Activated T-helper 1 cell treated with anti-CD3 and anti-CD28 coated beads, Interleukin-12 subunit alpha, Interleukin-12 subunit beta, Interleukin-2, Interleukin-4 antibody, amounts not matched to agents 30 ng/mL and 10 ng/mL and 1 ng/mL, durations not matched to agents 14 hours and 24 hours and 36 hours (primary cell): ENCODE measurements around the gene BICC1. TPM values are rescaled to one million over a fixed set of nuclear protein-coding genes. Genes with fewer than 3 reads are reported as not detected.

Experiments
- DNase-seq: peaks from one replicate; pipeline ENCODE4 v3.0.0; 2021; ENCODE audit warnings: low spot score
- H3K27ac Mint-ChIP-seq: one replicate; pipeline ENCODE4 v1.8.0; 2021; ENCODE audit warnings: mild to moderate bottlenecking, mixed read lengths
- H3K27me3 Mint-ChIP-seq: one replicate; pipeline ENCODE4 v1.8.0; 2022; ENCODE audit warnings: mild to moderate bottlenecking, moderate library complexity, mixed read lengths; ENCODE audit not compliant: insufficient read depth
- H3K36me3 Mint-ChIP-seq: one replicate; pipeline ENCODE4 v1.8.0; 2021; ENCODE audit warnings: low read depth, mixed read lengths
- H3K4me1 Mint-ChIP-seq: one replicate; pipeline ENCODE4 v1.8.0; 2021; ENCODE audit warnings: low read depth, mixed read lengths
- H3K4me3 Mint-ChIP-seq: one replicate; pipeline ENCODE4 v1.8.0; 2021; ENCODE audit warnings: mild to moderate bottlenecking, moderate library complexity, mixed read lengths
- H3K9me3 Mint-ChIP-seq: one replicate; pipeline ENCODE4 v1.8.0; 2021; ENCODE audit warnings: mixed read lengths
- intact Hi-C: fragments of 100-400 bp; cut with micrococcal nuclease; formaldehyde crosslinking; loops from one replicate; pipeline ENCODE4 v1.15.1; 2024
- total RNA-seq: library from RNA; stranded (reverse); gene quantifications from 2 replicates; pipeline ENCODE4 v1.2.3, GENCODE V29; 2022

Gene BICC1
- total RNA-seq, 1 donor from 2014 or later: 0.03 TPM

- no peaks in the 10 kb centered on the region for H3K36me3 Mint-ChIP-seq
- H3K9me3 Mint-ChIP-seq: no peaks in the 10 kb centered on the region
- H3K27ac Mint-ChIP-seq: no peak overlapping the region
- intact Hi-C loops: no loop called here
- no peaks in the 10 kb centered on the region for H3K27me3 Mint-ChIP-seq
- no peaks in the 10 kb centered on the region for H3K4me1 Mint-ChIP-seq
- no peak for DNase-seq
- H3K4me3 Mint-ChIP-seq: no peak overlapping the region
Observed at GRCh38 chr10:58747687-58748086, 235.0 kb downstream of the BICC1 start.

DNA sequence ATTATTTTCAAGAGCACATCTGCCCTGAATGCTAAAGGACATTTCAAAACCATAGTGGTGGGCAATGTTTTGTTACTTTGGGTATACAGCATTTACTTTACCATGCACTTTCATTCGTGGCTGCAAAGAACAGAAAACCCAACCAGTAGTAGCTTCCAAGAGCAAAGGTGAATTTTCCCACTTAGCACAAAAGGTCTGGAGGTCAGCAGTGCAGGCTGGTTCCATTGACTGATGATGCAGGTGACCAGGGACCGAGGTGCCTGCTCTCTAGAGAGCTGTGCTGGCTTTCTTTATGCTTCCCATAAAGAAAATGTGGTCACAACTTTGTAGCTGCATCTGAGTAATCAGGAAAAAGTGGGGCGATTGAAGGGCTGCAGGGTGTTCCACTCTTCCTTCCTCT, 240.0 kb downstream of the BICC1 start:
- no peak for DNase-seq
- Mint-ChIP-seq H3K27me3 (no peaks in the 10 kb centered on the region), H3K4me3 (no peak overlapping the region), H3K4me1 (no peaks in the 10 kb centered on the region), H3K27ac (no peak overlapping the region), H3K9me3 (no peaks in the 10 kb centered on the region), H3K36me3 (no peaks in the 10 kb centered on the region)
- intact Hi-C loops: no loop called here

- intact Hi-C loops: no loop called here
- H3K27ac Mint-ChIP-seq: no peak overlapping the region
- H3K4me3 Mint-ChIP-seq: no peak overlapping the region
- no peaks in the 10 kb centered on the region for H3K36me3 Mint-ChIP-seq
- H3K9me3 Mint-ChIP-seq: no peaks in the 10 kb centered on the region
- H3K4me1 Mint-ChIP-seq: no peaks in the 10 kb centered on the region
- DNase-seq: no peak
- no peaks in the 10 kb centered on the region for H3K27me3 Mint-ChIP-seq
Observed at GRCh38 chr10:58753425-58753824, 240.8 kb downstream of the BICC1 start.

GRCh38 chr10:58754469-58755339, 242.0 kb downstream of the BICC1 start:
- Mint-ChIP-seq H3K4me1 (no peaks in the 10 kb centered on the region), H3K27me3 (no peaks in the 10 kb centered on the region), H3K36me3 (no peaks in the 10 kb centered on the region), H3K27ac (no peak overlapping the region), H3K9me3 (no peaks in the 10 kb centered on the region), H3K4me3 (no peak overlapping the region)
- no peak for DNase-seq
- intact Hi-C loops: no loop called here

- no peaks in the 10 kb centered on the region for H3K36me3 Mint-ChIP-seq
- intact Hi-C loops: no loop called here
- H3K27me3 Mint-ChIP-seq: no peaks in the 10 kb centered on the region
- H3K27ac Mint-ChIP-seq: no peak overlapping the region
- H3K4me3 Mint-ChIP-seq: no peak overlapping the region
- no peak for DNase-seq
- H3K4me1 Mint-ChIP-seq: no peaks in the 10 kb centered on the region
- no peaks in the 10 kb centered on the region for H3K9me3 Mint-ChIP-seq
Observed at GRCh38 chr10:58755340-58755610, 242.6 kb downstream of the BICC1 start.

GRCh38 chr10:58755677-58756076, 243.0 kb downstream of the BICC1 start:
- Mint-ChIP-seq H3K9me3 (no peaks in the 10 kb centered on the region), H3K36me3 (no peaks in the 10 kb centered on the region), H3K4me3 (no peak overlapping the region), H3K27ac (no peak overlapping the region), H3K4me1 (no peaks in the 10 kb centered on the region), H3K27me3 (no peaks in the 10 kb centered on the region)
- DNase-seq: no peak
- intact Hi-C loops: no loop called here

DNA sequence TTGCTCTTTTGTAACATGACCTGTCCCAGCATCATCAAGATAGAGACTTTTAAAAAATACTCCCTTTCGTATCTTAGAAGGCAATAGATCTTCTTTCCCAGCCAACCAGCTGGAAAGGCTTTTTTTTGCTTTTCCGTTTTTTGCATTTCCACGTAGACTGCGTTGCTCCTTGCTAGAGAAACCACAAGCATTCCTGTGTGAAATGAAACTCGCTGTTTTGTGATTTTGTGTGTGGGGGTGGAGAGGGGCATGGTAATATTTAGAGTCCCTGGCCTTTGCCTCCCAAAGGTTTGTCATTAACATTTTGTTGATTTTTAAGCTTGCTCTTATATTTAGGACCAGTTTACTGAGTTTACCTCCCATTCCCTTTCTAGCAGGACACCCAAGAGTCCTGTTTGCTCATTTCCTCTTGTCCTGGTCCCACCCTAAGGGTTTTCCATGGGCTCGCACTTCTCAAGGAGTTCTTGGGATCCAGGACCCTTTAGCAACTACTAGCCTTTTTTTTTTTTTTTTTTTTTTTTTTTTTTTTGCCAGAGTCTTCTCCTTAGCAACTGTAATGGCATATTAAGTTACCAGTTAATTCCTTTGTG, 243.6 kb downstream of the BICC1 start:
- Mint-ChIP-seq H3K4me3 (no peak overlapping the region), H3K36me3 (no peaks in the 10 kb centered on the region), H3K27me3 (no peaks in the 10 kb centered on the region), H3K27ac (no peak overlapping the region), H3K4me1 (no peaks in the 10 kb centered on the region), H3K9me3 (no peaks in the 10 kb centered on the region)
- intact Hi-C loops: no loop called here
- no peak for DNase-seq

GRCh38 chr10:58757352-58758065, 244.8 kb downstream of the BICC1 start:
- H3K27me3 Mint-ChIP-seq: no peaks in the 10 kb centered on the region
- H3K27ac Mint-ChIP-seq: no peak overlapping the region
- no peak for DNase-seq
- intact Hi-C loops: no loop called here
- H3K4me3 Mint-ChIP-seq: no peak overlapping the region
- no peaks in the 10 kb centered on the region for H3K36me3 Mint-ChIP-seq
- H3K4me1 Mint-ChIP-seq: no peaks in the 10 kb centered on the region
- no peaks in the 10 kb centered on the region for H3K9me3 Mint-ChIP-seq

- Mint-ChIP-seq H3K27me3 (no peaks in the 10 kb centered on the region), H3K9me3 (no peaks in the 10 kb centered on the region), H3K27ac (no peak overlapping the region), H3K4me3 (no peak overlapping the region), H3K36me3 (no peaks in the 10 kb centered on the region), H3K4me1 (no peaks in the 10 kb centered on the region)
- intact Hi-C loops: no loop called here
- no peak for DNase-seq
Observed at GRCh38 chr10:58758321-58758720, 245.6 kb downstream of the BICC1 start.

GRCh38 chr10:58764087-58764747, 251.5 kb downstream of the BICC1 start:
- no peaks in the 10 kb centered on the region for H3K27me3 Mint-ChIP-seq
- H3K4me3 Mint-ChIP-seq: no peak overlapping the region
- DNase-seq: no peak
- H3K36me3 Mint-ChIP-seq: no peaks in the 10 kb centered on the region
- H3K9me3 Mint-ChIP-seq: no peaks in the 10 kb centered on the region
- no peak overlapping the region for H3K27ac Mint-ChIP-seq
- intact Hi-C loops: loop anchor here (5.0 kb wide), 1 partner anchor 483 kb away; no protein-coding TSS in a partner anchor
- no peaks in the 10 kb centered on the region for H3K4me1 Mint-ChIP-seq

GRCh38 chr10:58765910-58766309, 253.2 kb downstream of the BICC1 start:
- no peak overlapping the region for H3K4me3 Mint-ChIP-seq
- no peaks in the 10 kb centered on the region for H3K36me3 Mint-ChIP-seq
- no peak for DNase-seq
- no peaks in the 10 kb centered on the region for H3K4me1 Mint-ChIP-seq
- H3K9me3 Mint-ChIP-seq: no peaks in the 10 kb centered on the region
- H3K27ac Mint-ChIP-seq: no peak overlapping the region
- intact Hi-C loops: no loop called here
- H3K27me3 Mint-ChIP-seq: no peaks in the 10 kb centered on the region

GRCh38 chr10:58767652-58768051, 255.0 kb downstream of the BICC1 start:
- intact Hi-C loops: no loop called here
- Mint-ChIP-seq H3K36me3 (no peaks in the 10 kb centered on the region), H3K27ac (no peak overlapping the region), H3K9me3 (no peaks in the 10 kb centered on the region), H3K4me3 (no peak overlapping the region), H3K27me3 (no peaks in the 10 kb centered on the region), H3K4me1 (no peaks in the 10 kb centered on the region)
- no peak for DNase-seq

- intact Hi-C loops: no loop called here
- Mint-ChIP-seq H3K9me3 (no peaks in the 10 kb centered on the region), H3K4me3 (no peak overlapping the region), H3K27me3 (no peaks in the 10 kb centered on the region), H3K4me1 (no peaks in the 10 kb centered on the region), H3K27ac (no peak overlapping the region), H3K36me3 (no peaks in the 10 kb centered on the region)
- DNase-seq: no peak
Observed at GRCh38 chr10:58771863-58772262, 259.2 kb downstream of the BICC1 start.
